Naive B cell (primary cell): ENCODE data around the gene RNF150. TPM values are rescaled to one million over a fixed set of nuclear protein-coding genes. Genes with fewer than 3 reads are reported as not detected.
A peak's percentile ranks its signal among the peaks of the same experiment; 100 is the strongest.

ENCODE experiments used
- ATAC-seq, 2 donors: fragments of 150-1000 bp; cut with Tn5 transposase; 2 replicates each; pipeline ENCODE4 v1.10.0; 2021; ENCODE audit warnings: low read depth in 2 of 2, mild to moderate bottlenecking in 2 of 2, moderate library complexity in 2 of 2
- DNase-seq: peaks from one replicate; pipeline ENCODE4 v3.0.0; 2022
- H3K27ac Mint-ChIP-seq, 6 donors: one replicate each; pipeline ENCODE4 v1.8.0; 2020 to 2022; ENCODE audit warnings: mild to moderate bottlenecking in 6 of 6, mixed read lengths in 6 of 6, moderate library complexity in 5 of 6, inconsistent platforms in 2 of 6
- H3K27me3 Mint-ChIP-seq, 3 donors: one replicate each; pipeline ENCODE4 v1.8.0; 2021 to 2022; ENCODE audit warnings: mixed read lengths in 3 of 3, mild to moderate bottlenecking in 1 of 3
- H3K36me3 Mint-ChIP-seq, 2 donors: one replicate each; pipeline ENCODE4 v1.8.0; 2020 to 2022; ENCODE audit warnings: mixed read lengths in 2 of 2, inconsistent platforms in 1 of 2, mild to moderate bottlenecking in 1 of 2
- H3K4me1 Mint-ChIP-seq, 3 donors: one replicate each; pipeline ENCODE4 v1.8.0; 2020 to 2022; ENCODE audit warnings: mixed read lengths in 3 of 3, inconsistent platforms in 1 of 3, mild to moderate bottlenecking in 1 of 3, moderate library complexity in 1 of 3
- H3K4me3 Mint-ChIP-seq, 8 donors: one replicate each; pipeline ENCODE4 v1.8.0; 2020 to 2022; ENCODE audit warnings: mild to moderate bottlenecking in 8 of 8, mixed read lengths in 8 of 8, moderate library complexity in 8 of 8, inconsistent platforms in 2 of 8
- H3K9me3 Mint-ChIP-seq, 7 donors: one replicate each; pipeline ENCODE4 v1.8.0; 2020 to 2022; ENCODE audit warnings: mixed read lengths in 7 of 7, mild to moderate bottlenecking in 5 of 7, inconsistent platforms in 2 of 7, moderate library complexity in 1 of 7
- polyA plus RNA-seq, 6 donors: library from polyadenylated mRNA; unstranded; fragments of 300-500 nt; fragmentation: Illumina TruSeq; gene quantifications; one replicate each; pipeline ENCODE4 v1.2.3, GENCODE V29; 2021; ENCODE audit warnings: low read depth in 6 of 6

RNF150 gene
- polyA plus RNA-seq, 6 donors from 2014 or later, result 0.15 TPM; not detected in 5

DNA sequence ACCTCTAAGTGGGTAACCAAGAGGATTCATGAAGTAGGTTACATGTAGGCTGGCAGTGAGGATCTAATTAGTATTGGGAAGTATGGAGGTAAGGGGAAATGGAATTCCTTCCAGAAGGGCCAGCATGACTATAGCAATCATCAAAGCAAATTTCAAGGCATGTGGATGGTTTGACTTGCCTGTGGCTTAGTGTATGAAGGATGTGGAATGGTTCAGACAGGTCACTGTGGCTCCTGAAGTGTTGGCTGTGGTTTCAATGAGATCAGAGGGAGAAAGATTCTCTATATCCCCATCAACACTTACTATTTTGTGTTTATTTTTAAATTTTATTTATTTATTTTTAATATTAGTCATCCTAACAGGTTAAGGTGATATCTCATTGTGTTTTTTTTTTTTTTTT lies 255.5 kb downstream of the RNF150 start:
- Mint-ChIP-seq H3K27me3 (peaks cover 5 to 17% (median 6%) of the 10 kb centered on the region in 3 donors), H3K27ac (no peak overlapping the region), H3K4me3 (no peak overlapping the region), H3K36me3 (peaks cover 0 to 10% of the 10 kb centered on the region in 2 donors), H3K9me3 (peaks cover 0 to 32% (median 18%) of the 10 kb centered on the region in 7 donors), H3K4me1 (no peaks in the 10 kb centered on the region)
- no peak for DNase-seq
- ATAC-seq, result no peak

GRCh38 chr4:140876615-140877364 lies 256.5 kb downstream of the RNF150 start:
- no peak for ATAC-seq
- peaks cover 0 to 32% (median 16%) of the 10 kb centered on the region in 7 donors for H3K9me3 Mint-ChIP-seq
- DNase-seq, result no peak
- H3K4me1 Mint-ChIP-seq, result no peaks in the 10 kb centered on the region
- H3K27me3 Mint-ChIP-seq, result peaks cover 5 to 11% (median 6%) of the 10 kb centered on the region in 3 donors
- no peak overlapping the region for H3K27ac Mint-ChIP-seq
- no peak overlapping the region for H3K4me3 Mint-ChIP-seq
- H3K36me3 Mint-ChIP-seq, result peaks cover 0 to 6% of the 10 kb centered on the region in 2 donors

DNA sequence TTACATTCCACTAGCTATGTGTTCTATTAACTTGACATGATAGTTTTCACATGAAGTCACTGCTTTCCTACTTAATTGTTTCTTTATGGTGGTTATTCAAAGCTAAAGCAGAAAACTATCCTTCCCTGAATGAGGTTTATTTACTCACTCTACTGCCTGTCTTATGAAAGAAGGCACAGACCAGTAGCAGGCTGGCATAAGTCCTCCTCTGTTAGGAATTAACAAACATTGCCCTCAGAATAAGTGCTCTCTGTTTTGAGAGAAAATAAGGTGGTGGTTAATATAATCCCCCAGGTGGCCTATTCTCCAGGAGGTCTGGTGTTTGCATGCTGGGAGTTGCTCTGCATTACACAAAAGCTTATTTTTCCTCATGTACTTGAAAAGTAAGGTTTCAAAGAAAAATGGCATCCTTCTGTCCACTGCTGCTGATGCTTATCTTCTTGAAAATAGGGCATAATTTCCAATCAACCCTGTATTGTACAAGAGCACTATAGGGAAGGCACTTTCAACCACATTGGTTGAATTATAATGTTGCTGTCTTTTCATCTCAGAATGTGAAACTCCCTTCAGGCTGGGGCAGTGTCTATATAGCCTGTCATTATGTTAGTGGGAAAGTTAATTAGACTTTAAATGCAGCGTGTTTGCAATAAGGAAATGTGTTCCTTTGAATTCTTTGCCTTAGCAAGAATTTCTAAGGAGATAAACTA lies 257.4 kb downstream of the RNF150 start:
- Mint-ChIP-seq H3K4me1 (no peaks in the 10 kb centered on the region), H3K4me3 (no peak overlapping the region), H3K36me3 (peaks cover 0 to 6% of the 10 kb centered on the region in 2 donors), H3K27ac (peak overlapping the region in 1 of 6 donors; percentile 17), H3K27me3 (peaks cover 5 to 11% (median 8%) of the 10 kb centered on the region in 3 donors), H3K9me3 (peaks cover 0 to 24% (median 13%) of the 10 kb centered on the region in 7 donors)
- no peak for DNase-seq
- no peak for ATAC-seq

- ATAC-seq (no peak), DNase-seq (no peak)
- H3K27me3 Mint-ChIP-seq, result peaks cover 5 to 16% (median 9%) of the 10 kb centered on the region in 3 donors
- H3K27ac Mint-ChIP-seq, result no peak overlapping the region
- H3K4me1 Mint-ChIP-seq, result no peaks in the 10 kb centered on the region
- no peak overlapping the region for H3K4me3 Mint-ChIP-seq
- peaks cover 0 to 3% of the 10 kb centered on the region in 2 donors for H3K36me3 Mint-ChIP-seq
- peaks cover 0 to 9% (median 3%) of the 10 kb centered on the region in 7 donors for H3K9me3 Mint-ChIP-seq
Observed at GRCh38 chr4:140874056-140874455, 259.2 kb downstream of the RNF150 start.

DNA sequence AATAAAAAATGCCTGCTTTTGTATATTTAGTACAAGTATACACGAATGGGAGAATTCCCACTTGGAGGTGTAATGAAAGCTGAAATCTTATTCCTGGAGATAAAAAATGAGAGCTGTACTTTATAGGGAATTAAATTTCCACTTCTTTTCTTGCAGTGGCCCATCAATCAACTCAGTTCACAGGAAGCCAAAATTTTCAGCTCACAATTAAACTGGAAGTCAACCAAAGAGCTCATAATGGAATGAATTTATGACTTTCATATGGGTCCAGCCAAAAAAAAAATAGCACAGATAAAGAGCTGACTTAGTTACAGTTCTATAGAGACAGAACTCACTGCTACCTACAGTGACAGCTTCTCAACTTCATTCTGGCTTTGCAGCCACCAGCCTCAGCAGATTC lies 261.9 kb downstream of the RNF150 start:
- Mint-ChIP-seq H3K27me3 (peaks cover 0 to 19% (median 6%) of the 10 kb centered on the region in 3 donors), H3K4me3 (no peak overlapping the region), H3K4me1 (no peaks in the 10 kb centered on the region), H3K9me3 (no peaks in the 10 kb centered on the region), H3K27ac (no peak overlapping the region), H3K36me3 (no peaks in the 10 kb centered on the region)
- DNase-seq, result no peak
- ATAC-seq, result no peak

DNA sequence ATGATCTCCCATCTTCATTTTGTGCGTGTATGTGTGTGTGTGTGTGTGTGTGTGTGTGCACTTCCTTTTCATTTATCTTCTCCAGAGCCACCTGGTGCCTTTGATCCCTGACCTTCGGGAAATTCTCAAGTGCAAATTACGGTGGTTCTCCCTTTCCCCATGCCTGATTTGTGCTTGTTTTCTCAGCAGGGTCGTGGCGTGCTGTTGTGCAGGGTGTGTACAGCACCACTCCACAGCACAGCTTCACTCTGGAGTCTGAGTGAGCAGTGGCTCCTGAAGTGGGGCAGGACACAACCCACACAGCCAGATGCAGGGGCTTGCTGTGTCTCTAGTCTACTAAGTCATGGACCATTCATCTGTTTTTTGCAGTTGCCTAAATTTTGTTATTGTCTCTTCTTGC lies 262.8 kb downstream of the RNF150 start:
- no peak for ATAC-seq
- H3K27me3 Mint-ChIP-seq, result peaks cover 0 to 19% (median 6%) of the 10 kb centered on the region in 3 donors
- no peak overlapping the region for H3K4me3 Mint-ChIP-seq
- H3K27ac Mint-ChIP-seq, result no peak overlapping the region
- no peaks in the 10 kb centered on the region for H3K9me3 Mint-ChIP-seq
- no peaks in the 10 kb centered on the region for H3K36me3 Mint-ChIP-seq
- no peak for DNase-seq
- no peaks in the 10 kb centered on the region for H3K4me1 Mint-ChIP-seq

DNA sequence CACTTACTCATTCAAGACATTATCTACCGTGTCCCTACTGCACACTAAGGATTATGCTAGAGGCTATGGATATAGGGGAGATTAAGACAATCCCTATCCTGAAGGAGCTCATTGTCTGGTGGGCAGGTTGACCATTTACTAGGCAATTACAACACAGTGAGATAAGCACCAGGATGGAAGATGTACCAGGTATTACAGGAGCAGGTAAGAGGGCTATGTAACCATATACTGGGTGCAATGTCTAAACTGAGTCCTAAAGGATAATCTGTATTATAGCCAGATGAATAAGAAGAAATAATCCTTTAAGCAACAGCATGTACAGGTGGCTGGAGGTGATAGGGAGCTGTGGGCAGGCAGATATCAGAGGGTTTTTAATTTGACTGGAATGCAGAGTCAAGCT lies 263.8 kb downstream of the RNF150 start:
- DNase-seq (no peak), ATAC-seq (no peak)
- Mint-ChIP-seq H3K4me3 (no peak overlapping the region), H3K27me3 (peaks cover 0 to 19% (median 6%) of the 10 kb centered on the region in 3 donors), H3K27ac (no peak overlapping the region), H3K4me1 (no peaks in the 10 kb centered on the region), H3K36me3 (no peaks in the 10 kb centered on the region), H3K9me3 (no peaks in the 10 kb centered on the region)

DNA sequence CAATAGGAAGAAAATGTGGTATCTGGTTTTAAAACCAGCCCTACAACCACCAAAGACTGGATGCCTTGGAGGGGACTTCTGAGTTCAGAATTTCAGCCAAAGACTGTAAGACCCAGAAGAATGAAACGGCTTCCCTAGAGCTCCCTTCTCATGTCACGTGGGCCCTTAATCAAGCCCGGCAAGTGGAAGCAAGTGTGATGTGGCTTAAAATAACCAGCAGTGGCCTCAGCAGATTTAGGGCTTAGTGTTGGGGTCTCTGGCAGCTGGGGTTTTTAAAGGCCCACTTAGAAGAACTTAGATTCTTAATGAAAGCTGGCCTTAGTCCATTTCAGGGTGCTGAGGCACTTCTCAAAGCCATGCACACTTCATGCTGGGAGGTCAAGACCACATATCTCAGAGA lies 265.9 kb downstream of the RNF150 start:
- no peak for ATAC-seq
- Mint-ChIP-seq H3K4me1 (peaks cover 9 to 13% (median 13%) of the 10 kb centered on the region in 3 donors), H3K27me3 (peaks cover 0 to 19% (median 6%) of the 10 kb centered on the region in 3 donors), H3K27ac (peak overlapping the region in 1 of 6 donors; percentile 31), H3K36me3 (no peaks in the 10 kb centered on the region), H3K4me3 (no peak overlapping the region), H3K9me3 (peaks cover 0 to 2% (median 0%) of the 10 kb centered on the region in 7 donors)
- DNase-seq, result no peak

GRCh38 chr4:140866492-140867005 lies 266.7 kb downstream of the RNF150 start:
- peaks cover 10 to 15% (median 13%) of the 10 kb centered on the region in 3 donors for H3K4me1 Mint-ChIP-seq
- ATAC-seq (no peak), DNase-seq (no peak)
- peaks cover 0 to 19% (median 6%) of the 10 kb centered on the region in 3 donors for H3K27me3 Mint-ChIP-seq
- no peak overlapping the region for H3K4me3 Mint-ChIP-seq
- no peak overlapping the region for H3K27ac Mint-ChIP-seq
- H3K36me3 Mint-ChIP-seq, result no peaks in the 10 kb centered on the region
- peaks cover 0 to 2% (median 0%) of the 10 kb centered on the region in 7 donors for H3K9me3 Mint-ChIP-seq

DNA sequence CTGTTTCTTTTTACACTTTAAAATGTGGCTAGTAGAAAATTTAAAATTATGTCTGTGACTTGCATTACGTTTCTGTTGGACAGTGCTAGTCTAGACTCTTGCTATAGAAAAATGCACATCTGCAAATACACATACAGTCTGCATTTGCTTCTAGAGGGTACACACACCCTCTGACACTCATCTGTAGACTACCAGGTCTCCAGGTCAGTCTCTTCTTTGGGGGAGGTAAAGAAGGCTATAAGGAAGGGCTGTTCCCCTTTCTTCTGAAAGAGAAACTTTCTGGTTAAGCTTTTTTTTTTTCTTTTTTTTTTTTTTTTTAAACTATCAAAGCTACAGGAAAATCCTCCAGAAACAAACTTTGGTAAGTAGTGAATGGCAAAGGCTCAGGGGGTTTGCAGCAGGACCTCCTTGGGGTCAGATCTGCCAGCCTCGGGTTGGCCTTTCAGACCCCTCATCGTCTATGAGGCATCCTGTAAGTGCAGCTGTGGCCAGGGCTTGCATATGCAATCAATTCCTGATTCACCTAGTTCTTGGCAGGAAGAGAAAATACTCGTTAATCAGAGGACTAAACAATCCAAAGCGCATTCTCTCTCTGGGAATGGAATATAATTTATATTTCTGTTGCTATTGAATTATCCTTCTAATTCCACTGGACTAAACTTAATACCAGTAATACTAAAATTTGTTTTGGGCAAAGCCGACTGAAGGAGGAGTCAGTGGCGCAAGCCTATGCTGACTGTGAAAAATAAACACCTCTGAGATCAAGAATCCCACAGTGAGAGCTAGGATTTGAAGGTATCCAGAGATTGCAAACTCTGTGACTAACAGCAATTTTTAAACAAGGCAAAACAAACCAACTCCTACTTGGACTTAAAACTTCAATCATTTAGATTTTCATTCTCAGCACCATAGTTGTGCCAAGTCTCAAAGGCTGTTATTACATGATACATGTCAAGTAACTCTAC lies 267.7 kb downstream of the RNF150 start:
- H3K4me3 Mint-ChIP-seq, result no peak overlapping the region
- H3K4me1 Mint-ChIP-seq, result peaks cover 13 to 21% (median 13%) of the 10 kb centered on the region in 3 donors
- no peak for ATAC-seq
- H3K36me3 Mint-ChIP-seq, result no peaks in the 10 kb centered on the region
- H3K27ac Mint-ChIP-seq, result no peak overlapping the region
- peaks cover 0 to 13% (median 6%) of the 10 kb centered on the region in 3 donors for H3K27me3 Mint-ChIP-seq
- DNase-seq, result no peak
- H3K9me3 Mint-ChIP-seq, result peaks cover 0 to 2% (median 0%) of the 10 kb centered on the region in 7 donors

GRCh38 chr4:140863197-140863596 lies 270.1 kb downstream of the RNF150 start:
- Mint-ChIP-seq H3K9me3 (peaks cover 0 to 2% (median 0%) of the 10 kb centered on the region in 7 donors), H3K36me3 (no peaks in the 10 kb centered on the region), H3K4me1 (peaks cover 13 to 21% (median 13%) of the 10 kb centered on the region in 3 donors), H3K27me3 (peaks cover 0 to 9% (median 6%) of the 10 kb centered on the region in 3 donors), H3K4me3 (peak overlapping the region in 3 of 8 donors; percentile 6 to 33 (median 21)), H3K27ac (peak overlapping the region in 3 of 6 donors; percentile 0 to 55 (median 10))
- DNase-seq, result no peak
- peak in 1 of 2 donors; percentile 28 for ATAC-seq

DNA sequence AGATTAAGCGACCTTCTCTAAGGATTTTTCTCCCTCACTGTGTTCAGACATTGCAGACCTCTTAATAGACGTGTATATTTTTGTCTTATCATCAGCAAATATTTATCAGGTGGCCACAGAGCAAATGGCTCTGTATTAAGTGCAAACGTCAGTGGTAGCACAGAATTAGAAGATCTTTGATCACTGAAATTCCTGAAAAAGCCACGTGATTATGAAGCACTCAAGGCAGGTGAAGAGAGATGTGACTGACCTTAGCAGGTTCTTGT lies 271.2 kb downstream of the RNF150 start:
- peaks cover 0 to 2% (median 0%) of the 10 kb centered on the region in 7 donors for H3K9me3 Mint-ChIP-seq
- ATAC-seq, result no peak
- peaks cover 13 to 21% (median 13%) of the 10 kb centered on the region in 3 donors for H3K4me1 Mint-ChIP-seq
- DNase-seq, result no peak
- no peak overlapping the region for H3K27ac Mint-ChIP-seq
- H3K27me3 Mint-ChIP-seq, result no peaks in the 10 kb centered on the region
- no peak overlapping the region for H3K4me3 Mint-ChIP-seq
- H3K36me3 Mint-ChIP-seq, result no peaks in the 10 kb centered on the region
